GM12801 (cell line): ENCODE results near the gene SMOC2.

ENCODE experiments used
- TF ChIP-seq, protein P1 (sequence below): IDR thresholded peaks from one replicate; pipeline ENCODE4 v1.5.1; 2011; ENCODE audit warnings: control low read depth; ENCODE audit not compliant: insufficient read length; ENCODE audit errors: extremely low read depth

SMOC2 gene

DNA sequence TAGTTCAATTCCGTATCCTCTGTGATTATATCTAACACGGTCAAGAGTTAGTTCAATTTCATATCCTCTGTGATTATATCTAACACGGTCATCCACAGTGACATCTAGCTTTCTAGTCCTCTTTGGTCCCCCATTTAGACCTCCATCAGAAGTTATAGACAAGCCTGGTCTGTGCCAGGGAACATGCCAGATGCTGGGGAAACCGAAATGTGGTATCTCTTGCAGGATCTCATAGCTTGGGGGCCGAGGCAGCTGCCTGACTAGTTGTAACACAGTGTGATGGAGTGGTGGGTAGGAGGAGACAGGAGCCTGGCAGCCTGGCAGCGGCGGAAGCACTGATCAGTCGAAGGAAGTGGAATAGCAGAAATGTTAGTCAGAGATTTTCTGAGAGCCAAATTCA lies 13.8 kb upstream of the SMOC2 start:
- TF ChIP-seq, protein P1, sequence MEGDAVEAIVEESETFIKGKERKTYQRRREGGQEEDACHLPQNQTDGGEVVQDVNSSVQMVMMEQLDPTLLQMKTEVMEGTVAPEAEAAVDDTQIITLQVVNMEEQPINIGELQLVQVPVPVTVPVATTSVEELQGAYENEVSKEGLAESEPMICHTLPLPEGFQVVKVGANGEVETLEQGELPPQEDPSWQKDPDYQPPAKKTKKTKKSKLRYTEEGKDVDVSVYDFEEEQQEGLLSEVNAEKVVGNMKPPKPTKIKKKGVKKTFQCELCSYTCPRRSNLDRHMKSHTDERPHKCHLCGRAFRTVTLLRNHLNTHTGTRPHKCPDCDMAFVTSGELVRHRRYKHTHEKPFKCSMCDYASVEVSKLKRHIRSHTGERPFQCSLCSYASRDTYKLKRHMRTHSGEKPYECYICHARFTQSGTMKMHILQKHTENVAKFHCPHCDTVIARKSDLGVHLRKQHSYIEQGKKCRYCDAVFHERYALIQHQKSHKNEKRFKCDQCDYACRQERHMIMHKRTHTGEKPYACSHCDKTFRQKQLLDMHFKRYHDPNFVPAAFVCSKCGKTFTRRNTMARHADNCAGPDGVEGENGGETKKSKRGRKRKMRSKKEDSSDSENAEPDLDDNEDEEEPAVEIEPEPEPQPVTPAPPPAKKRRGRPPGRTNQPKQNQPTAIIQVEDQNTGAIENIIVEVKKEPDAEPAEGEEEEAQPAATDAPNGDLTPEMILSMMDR: no peak

DNA sequence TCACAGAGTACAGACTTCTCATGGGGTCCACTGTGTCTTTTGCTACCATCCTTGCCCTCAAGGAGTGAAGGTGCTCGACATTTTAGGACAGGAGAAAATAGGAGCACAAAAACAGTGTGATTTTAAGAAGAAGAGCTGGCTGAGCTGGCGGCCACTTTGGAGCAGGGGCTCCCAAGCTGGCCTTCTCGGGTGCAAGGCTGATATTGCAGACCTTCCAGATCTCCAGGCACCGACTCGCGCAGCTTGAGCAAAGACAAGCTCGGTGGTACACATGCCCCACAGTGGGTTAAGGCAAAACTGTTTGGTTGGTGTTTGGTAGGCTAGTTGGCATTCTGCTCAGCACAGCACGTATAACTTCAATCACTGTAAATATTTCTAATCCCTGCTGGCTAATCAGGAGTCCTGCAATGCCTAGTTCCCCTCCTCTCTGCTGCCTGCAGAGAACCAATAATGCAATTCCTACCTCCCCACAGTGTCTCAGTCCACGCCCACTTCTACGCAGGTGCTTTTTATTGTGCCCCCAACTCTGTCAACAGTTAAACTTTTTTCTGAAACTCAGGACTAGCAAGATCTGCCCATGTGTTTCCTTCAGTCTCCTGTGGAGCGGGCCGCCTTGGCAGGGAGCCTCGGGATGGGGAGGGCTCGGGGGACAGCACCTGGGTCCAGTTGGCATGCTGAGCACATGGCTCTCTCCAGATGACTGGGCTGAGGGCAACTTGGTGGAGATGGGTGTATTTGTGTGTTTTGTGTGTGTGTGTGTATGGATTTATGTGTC lies 12.7 kb upstream of the SMOC2 start:
- TF ChIP-seq, protein P1: no peak

DNA sequence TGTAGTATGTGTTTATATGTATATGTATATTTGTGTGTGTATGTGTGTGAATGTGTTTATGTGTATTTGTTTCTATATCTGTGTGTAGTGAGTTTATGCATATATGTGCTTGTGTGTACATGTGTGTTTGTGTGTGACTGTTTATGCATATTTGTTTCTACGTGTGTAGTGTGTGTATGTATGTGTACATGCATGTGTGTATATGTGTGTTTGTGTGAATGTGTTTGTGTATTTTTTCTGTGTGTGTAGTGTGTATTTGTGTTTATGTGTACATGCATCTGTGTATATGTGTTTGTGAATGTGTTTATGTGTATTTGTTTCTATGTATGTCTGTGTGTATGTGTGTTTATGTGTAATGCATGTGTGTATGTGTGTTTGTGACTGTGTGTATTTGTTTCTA lies 12.1 kb upstream of the SMOC2 start:
- TF ChIP-seq, protein P1: no peak

DNA sequence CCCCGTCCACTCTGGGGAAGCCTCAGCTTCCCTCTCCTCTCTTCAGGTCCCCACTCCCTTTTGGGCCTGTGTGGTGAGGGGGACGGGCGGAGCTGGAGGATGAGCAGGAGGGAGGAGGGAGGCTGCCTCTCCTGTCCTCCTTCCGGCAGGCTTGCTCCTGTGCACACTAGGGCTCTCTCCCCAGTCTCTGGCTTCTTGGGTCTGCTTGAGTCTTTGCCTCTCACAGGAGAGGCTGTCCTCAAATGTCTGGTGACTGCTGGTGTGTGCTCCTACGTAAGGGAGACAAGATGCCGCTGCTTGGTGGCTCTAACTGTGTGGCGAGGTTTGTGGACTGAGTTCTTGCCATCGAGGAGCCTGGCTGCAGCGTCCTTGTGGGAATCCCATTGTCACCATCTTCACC lies 8.8 kb upstream of the SMOC2 start:
- TF ChIP-seq, protein P1: no peak

DNA sequence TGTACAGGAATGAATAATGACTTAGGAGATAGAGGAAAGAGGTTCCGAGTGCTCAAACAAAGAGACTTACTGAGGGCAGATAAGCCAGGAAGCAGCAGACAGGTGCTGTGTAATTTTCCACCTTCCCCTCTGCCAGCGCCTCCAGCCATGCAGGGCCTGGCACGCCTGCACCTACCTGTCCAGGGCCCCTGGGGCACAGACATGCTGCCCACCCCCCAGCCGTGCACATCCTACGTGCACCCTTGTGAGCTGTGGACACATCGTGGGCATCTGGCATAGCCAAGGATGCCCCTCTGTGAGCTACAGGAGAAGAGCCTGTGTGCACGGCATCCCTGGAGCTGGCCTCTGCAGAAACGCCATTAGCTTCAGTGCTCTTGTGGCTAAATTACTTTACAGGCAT lies 7.1 kb upstream of the SMOC2 start:
- TF ChIP-seq, protein P1: no peak

DNA sequence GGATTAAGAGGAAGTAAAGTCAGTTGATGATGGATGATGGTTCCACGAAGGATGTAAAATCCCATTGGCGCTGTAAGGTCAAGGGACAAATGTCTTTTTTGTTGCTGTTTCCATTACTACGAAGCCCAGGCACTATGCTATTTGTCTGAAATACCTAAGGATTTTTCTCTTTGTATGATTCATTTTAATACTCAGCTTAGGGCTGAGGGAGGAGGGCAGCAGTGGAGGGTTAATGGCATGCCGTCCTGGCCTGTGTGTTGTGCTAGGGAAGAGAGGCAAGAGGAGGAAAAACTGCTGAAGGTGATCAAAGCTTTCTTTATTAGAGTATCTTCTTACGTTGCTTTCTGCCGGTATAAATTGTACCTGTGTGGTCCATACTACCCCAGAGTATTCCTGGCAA lies 6.5 kb upstream of the SMOC2 start:
- TF ChIP-seq, protein P1: no peak

DNA sequence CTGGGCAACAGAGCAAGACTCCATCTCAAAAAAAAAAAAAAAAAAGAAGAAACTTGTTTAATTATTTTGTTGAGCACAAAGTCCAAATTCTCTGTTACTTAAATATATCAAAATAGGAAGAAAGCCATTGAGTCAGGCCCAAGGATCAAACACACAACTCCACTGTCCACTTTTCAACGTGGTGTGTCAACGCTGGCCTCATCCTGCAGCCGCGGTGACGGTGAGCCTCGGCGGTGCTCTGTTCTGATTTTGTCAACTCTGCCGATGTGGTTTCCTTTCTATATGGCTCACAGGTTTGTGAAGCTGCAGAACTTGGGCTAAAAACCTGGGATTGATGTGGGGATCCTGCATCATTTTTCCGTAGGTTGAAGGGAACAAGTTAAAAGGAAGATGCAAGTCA lies 3.2 kb upstream of the SMOC2 start:
- TF ChIP-seq, protein P1: no peak
